Endothelial cell (in vitro differentiated cells): Measurements from ENCODE around the gene GINS3. TPM values are rescaled to one million over a fixed set of nuclear protein-coding genes. Genes with fewer than 3 reads are reported as not detected.
"Not testable (repeated sequence)": the region's sequence is repeated elsewhere in the genome, so short reads cannot be mapped to it uniquely, and the experiment has no call there.

Experiments used
- DNase-seq: peaks from one replicate; pipeline ENCODE4 v3.0.0; 2021; ENCODE audit warnings: low spot score
- H3K27ac Mint-ChIP-seq: one replicate; pipeline ENCODE4 v1.8.0; 2021; ENCODE audit warnings: mixed read lengths, inconsistent platforms; ENCODE audit not compliant: unreplicated experiment
- H3K27me3 Mint-ChIP-seq: one replicate; pipeline ENCODE4 v1.8.0; 2021; ENCODE audit warnings: mild to moderate bottlenecking, moderate library complexity, mixed read lengths, inconsistent platforms; ENCODE audit not compliant: unreplicated experiment
- H3K36me3 Mint-ChIP-seq: one replicate; pipeline ENCODE4 v1.8.0; 2021; ENCODE audit warnings: mild to moderate bottlenecking, low read depth, mixed read lengths, inconsistent platforms; ENCODE audit not compliant: unreplicated experiment
- H3K4me1 Mint-ChIP-seq: one replicate; pipeline ENCODE4 v1.8.0; 2021; ENCODE audit warnings: mild to moderate bottlenecking, mixed read lengths, inconsistent platforms; ENCODE audit not compliant: unreplicated experiment
- H3K4me3 Mint-ChIP-seq: one replicate; pipeline ENCODE4 v1.8.0; 2021; ENCODE audit warnings: mild to moderate bottlenecking, mixed read lengths, inconsistent platforms; ENCODE audit not compliant: unreplicated experiment
- H3K9me3 Mint-ChIP-seq: one replicate; pipeline ENCODE4 v1.8.0; 2021; ENCODE audit warnings: mixed read lengths, inconsistent platforms; ENCODE audit not compliant: unreplicated experiment
- CTCF ChIP-seq: fragments of 200-600 bp; sonication (generic); IDR thresholded peaks from one replicate; pipeline ENCODE4 v1.5.0; 2021; ENCODE audit warnings: antibody characterized with exemption; ENCODE audit not compliant: unreplicated experiment
- total RNA-seq: library from RNA; stranded (reverse); fragmentation: NEBNext Ultra II Directional; extraction: Animal tissue kit (Norgen Biotek cat#: 25700); gene quantifications from one replicate; pipeline ENCODE4 v1.2.1, GENCODE V29; 2021; ENCODE audit not compliant: unreplicated experiment

The GINS3 gene
- total RNA-seq, 1 donor from 2014 or later: 4.9 TPM

- Mint-ChIP-seq H3K27me3 (peaks cover 2% of the 10 kb centered on the region), H3K4me3 (no peak overlapping the region), H3K9me3 (no peaks in the 10 kb centered on the region), H3K27ac (no peak overlapping the region), H3K4me1 (peaks cover 5% of the 10 kb centered on the region), H3K36me3 (no peaks in the 10 kb centered on the region)
- no peak for TF ChIP-seq CTCF
- no peak for DNase-seq
Measured at GRCh38 chr16:58384437-58385055, 7.7 kb upstream of the GINS3 start.

GRCh38 chr16:58385218-58385773 is 7.0 kb upstream of the GINS3 start:
- TF ChIP-seq CTCF: no peak
- Mint-ChIP-seq H3K27me3 (peaks cover 2% of the 10 kb centered on the region), H3K27ac (no peak overlapping the region), H3K4me3 (no peak overlapping the region), H3K4me1 (peaks cover 5% of the 10 kb centered on the region), H3K36me3 (no peaks in the 10 kb centered on the region), H3K9me3 (no peaks in the 10 kb centered on the region)
- DNase-seq: no peak

GRCh38 chr16:58389724-58390123 is 2.5 kb upstream of the GINS3 start:
- Mint-ChIP-seq H3K27ac (no peak overlapping the region), H3K27me3 (peaks cover 2% of the 10 kb centered on the region), H3K4me1 (peaks cover 5% of the 10 kb centered on the region), H3K9me3 (no peaks in the 10 kb centered on the region), H3K4me3 (no peak overlapping the region), H3K36me3 (no peaks in the 10 kb centered on the region)
- no peak for DNase-seq
- no peak for TF ChIP-seq CTCF

GRCh38 chr16:58393138-58393504 is 850 bp downstream of the GINS3 start:
- Mint-ChIP-seq H3K4me3 (peak overlapping the region; percentile 99), H3K9me3 (peaks cover 4% of the 10 kb centered on the region), H3K36me3 (peaks cover 6% of the 10 kb centered on the region), H3K27ac (peak overlapping the region; percentile 58), H3K27me3 (no peaks in the 10 kb centered on the region), H3K4me1 (peaks cover 5% of the 10 kb centered on the region)
- TF ChIP-seq CTCF: no peak
- DNase-seq: no peak

GRCh38 chr16:58396897-58397296 is 4.6 kb downstream of the GINS3 start:
- not testable (repeated sequence) for H3K27ac Mint-ChIP-seq, H3K27me3 Mint-ChIP-seq

More at GRCh38 chr16:58396897-58397296, 4.6 kb downstream of the GINS3 start:
- not testable (repeated sequence) for H3K4me3 Mint-ChIP-seq, DNase-seq, H3K4me1 Mint-ChIP-seq, H3K36me3 Mint-ChIP-seq, H3K9me3 Mint-ChIP-seq
